Fibroblast of lung (primary cell): ENCODE measurements around the gene TGFB1.

Experiments
- EZH2 ChIP-seq: IDR thresholded peaks from 2 replicates; pipeline ENCODE4 v1.5.1; 2012; ENCODE audit warnings: low read length, control low read depth, mild to moderate bottlenecking; ENCODE audit errors: missing control alignments
- TF ChIP-seq, protein P1 (sequence below), 2 donors: IDR thresholded peaks in 1 of 2; conservative IDR thresholded peaks in 1 of 2; 1 replicate in 1 of 2; 2 replicates in 1 of 2; pipeline ENCODE4 v1.5.1; 2011 to 2012; ENCODE audit warnings: low read length in 2 of 2, control low read depth in 1 of 2, inconsistent platforms in 1 of 2, low read depth in 1 of 2, mild to moderate bottlenecking in 1 of 2

- TF ChIP-seq, protein P1, sequence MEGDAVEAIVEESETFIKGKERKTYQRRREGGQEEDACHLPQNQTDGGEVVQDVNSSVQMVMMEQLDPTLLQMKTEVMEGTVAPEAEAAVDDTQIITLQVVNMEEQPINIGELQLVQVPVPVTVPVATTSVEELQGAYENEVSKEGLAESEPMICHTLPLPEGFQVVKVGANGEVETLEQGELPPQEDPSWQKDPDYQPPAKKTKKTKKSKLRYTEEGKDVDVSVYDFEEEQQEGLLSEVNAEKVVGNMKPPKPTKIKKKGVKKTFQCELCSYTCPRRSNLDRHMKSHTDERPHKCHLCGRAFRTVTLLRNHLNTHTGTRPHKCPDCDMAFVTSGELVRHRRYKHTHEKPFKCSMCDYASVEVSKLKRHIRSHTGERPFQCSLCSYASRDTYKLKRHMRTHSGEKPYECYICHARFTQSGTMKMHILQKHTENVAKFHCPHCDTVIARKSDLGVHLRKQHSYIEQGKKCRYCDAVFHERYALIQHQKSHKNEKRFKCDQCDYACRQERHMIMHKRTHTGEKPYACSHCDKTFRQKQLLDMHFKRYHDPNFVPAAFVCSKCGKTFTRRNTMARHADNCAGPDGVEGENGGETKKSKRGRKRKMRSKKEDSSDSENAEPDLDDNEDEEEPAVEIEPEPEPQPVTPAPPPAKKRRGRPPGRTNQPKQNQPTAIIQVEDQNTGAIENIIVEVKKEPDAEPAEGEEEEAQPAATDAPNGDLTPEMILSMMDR (conservative IDR thresholded peaks at IDR 0.05 in 1 of 2, IDR thresholded peaks at IDR 0.05 in 1 of 2; ENCODE audit: low read depth in 1 of 2, low read length in 2 of 2) = no peak
- TF ChIP-seq EZH2 = no peak
Observed at GRCh38 chr19:41355802-41356201, 2.1 kb upstream of the TGFB1 start.
